GM19351 (cell line): Measurements from ENCODE around the gene PRR3.
"Not testable (repeated sequence)": the region's sequence is repeated elsewhere in the genome, so short reads cannot be mapped to it uniquely, and the experiment has no call there.

ENCODE experiments used
- ATAC-seq: cut with Tn5 transposase; IDR thresholded peaks from one replicate; pipeline ENCODE4 v1.9.1; 2021; ENCODE audit warnings: mild to moderate bottlenecking, moderate library complexity; ENCODE audit not compliant: unreplicated experiment

Gene PRR3

DNA sequence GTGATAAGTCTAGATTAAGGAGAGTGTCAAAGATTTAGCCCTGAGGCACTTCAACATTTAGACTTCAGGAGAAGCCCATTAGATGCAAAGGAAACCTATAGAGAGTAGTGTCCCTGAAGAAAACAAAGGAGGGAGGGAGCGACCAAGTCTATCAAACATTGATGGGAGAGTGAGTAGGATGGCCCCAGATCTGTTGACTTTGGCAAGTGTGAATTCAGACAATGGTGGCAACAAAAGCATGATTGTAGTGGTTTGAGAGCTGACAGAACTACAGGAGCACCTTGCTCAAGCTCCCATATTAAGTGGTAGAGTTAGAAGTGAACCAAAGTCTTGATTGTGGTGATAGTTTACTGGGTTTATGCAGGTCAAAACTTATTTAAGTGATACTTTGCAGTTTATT is 13.2 kb downstream of the PRR3 start:
- ATAC-seq: no peak

- ATAC-seq: peak; percentile 11
Observed at GRCh38 chr6:30570740-30571074, 13.6 kb downstream of the PRR3 start.

DNA sequence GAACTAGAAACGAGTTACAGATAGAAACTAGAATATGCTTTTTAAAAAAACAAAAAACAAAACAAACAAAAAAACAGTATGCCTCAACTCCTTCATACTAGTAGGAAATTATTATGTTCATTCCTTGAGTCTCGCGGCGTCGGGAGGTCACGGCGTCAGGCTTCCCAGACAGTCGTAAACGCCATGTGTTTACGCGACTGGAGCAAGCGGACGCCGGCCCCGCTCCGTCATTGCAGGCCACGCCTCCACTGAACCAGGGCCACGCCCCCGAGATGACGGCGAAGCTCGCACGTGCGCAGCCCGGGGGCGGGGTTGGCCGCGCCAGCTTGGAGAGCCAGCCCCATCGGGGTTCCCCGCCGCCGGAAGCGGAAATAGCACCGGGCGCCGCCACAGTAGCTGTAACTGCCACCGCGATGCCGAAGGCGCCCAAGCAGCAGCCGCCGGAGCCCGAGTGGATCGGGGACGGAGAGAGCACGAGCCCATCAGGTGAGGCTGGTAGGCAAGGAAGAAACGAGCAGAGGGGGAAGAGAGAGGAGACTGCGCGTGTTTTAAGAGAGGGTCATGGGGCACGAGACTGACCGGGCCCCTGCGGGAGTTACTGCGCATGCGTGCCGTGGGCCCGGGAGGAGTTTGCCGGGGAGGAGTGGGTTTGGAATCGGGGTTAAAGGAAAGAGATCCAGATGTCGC is 14.1 kb downstream of the PRR3 start, which contains the start of gene ABCF1:
TSS of gene ABCF1 (plus strand) at position 368 of the 687 bp plus-strand sequence. CDS start at position 414, 46 bp downstream.
- ATAC-seq: peak; percentile 92

GRCh38 chr6:30571762-30572082 is 14.6 kb downstream of the PRR3 start:
- no peak for ATAC-seq

DNA sequence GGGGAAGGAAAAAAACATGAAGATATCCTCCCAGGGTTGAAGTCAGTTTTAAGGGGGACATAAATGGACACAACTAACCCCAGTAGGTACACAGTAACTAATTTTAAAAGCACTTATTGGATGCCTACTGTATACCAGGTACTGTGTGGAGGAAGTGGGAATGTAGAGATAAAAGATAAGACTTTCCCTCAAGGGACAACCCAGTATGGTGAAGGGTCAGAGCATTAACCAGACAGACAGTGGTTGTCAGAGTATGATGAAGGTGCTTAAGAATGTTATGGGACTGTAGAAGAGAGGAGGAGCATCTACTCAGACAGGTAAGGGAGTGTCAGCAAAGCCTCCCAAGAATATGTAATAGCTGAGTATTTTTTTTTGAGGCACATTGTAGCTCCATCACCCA is 15.1 kb downstream of the PRR3 start:
- no peak for ATAC-seq

GRCh38 chr6:30573113-30573512 is 16.0 kb downstream of the PRR3 start:
- no peak for ATAC-seq

GRCh38 chr6:30578051-30578450 is 21.0 kb downstream of the PRR3 start:
- no peak for ATAC-seq

DNA sequence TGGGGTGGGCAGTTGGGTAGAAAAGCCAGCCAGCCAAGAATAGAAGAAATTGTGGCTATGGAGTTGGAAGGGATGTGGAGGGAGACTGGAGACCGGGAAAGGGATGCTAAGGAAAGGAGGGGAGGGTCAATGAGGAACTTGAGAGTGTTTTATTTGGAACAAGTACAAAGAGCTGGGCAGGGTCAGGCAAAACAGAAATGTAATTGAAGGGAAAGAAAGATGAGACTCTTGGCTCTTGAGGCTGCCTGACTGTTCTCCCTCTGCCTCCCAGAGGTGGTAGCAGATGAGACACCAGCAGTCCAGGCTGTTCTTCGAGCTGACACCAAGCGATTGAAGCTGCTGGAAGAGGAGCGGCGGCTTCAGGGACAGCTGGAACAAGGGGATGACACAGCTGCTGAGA is 26.8 kb downstream of the PRR3 start:
- ATAC-seq: no peak

DNA sequence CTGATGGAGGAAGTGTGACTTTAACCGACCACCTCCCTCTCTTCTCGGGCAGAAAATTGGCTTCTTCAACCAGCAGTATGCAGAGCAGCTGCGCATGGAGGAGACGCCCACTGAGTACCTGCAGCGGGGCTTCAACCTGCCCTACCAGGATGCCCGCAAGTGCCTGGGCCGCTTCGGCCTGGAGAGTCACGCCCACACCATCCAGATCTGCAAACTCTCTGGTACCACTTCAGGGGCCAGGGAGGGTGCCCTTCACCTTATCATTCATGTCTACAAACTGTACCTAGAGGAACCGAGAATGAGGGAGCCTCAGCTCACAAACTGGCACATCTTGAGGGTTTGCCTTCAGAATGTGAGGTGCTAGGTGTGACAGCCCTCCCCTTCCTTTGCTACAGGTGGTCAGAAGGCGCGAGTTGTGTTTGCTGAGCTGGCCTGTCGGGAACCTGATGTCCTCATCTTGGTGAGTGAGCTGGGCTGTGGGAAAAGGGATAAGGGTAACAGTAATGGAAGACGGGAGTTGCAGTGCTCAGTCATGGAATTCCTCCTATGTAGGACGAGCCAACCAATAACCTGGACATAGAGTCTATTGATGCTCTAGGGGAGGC is 32.8 kb downstream of the PRR3 start:
- ATAC-seq: no peak

- ATAC-seq: no peak
Observed at GRCh38 chr6:30590509-30590908, 33.4 kb downstream of the PRR3 start.

- no peak for ATAC-seq
Observed at GRCh38 chr6:30591008-30591407, 33.9 kb downstream of the PRR3 start.

DNA sequence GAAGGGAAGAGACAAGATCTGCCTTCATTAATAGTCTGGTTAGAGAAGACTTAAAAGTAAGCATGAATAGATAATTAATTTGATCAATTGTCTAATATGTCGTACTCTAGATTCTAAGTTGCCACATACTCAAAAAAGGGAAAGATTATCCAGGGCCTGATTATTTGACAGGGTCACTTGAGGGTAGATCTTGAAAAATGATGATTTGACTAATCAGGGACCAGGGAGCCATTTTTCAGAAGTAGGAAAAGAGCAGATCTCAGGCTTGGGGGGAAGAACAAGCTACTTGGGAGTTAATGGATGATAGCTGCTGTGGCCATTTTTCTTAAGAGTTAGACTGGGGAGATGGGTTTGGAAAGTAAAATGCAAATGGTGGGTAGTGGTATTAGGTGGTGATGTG is 35.2 kb downstream of the PRR3 start:
- no peak for ATAC-seq

DNA sequence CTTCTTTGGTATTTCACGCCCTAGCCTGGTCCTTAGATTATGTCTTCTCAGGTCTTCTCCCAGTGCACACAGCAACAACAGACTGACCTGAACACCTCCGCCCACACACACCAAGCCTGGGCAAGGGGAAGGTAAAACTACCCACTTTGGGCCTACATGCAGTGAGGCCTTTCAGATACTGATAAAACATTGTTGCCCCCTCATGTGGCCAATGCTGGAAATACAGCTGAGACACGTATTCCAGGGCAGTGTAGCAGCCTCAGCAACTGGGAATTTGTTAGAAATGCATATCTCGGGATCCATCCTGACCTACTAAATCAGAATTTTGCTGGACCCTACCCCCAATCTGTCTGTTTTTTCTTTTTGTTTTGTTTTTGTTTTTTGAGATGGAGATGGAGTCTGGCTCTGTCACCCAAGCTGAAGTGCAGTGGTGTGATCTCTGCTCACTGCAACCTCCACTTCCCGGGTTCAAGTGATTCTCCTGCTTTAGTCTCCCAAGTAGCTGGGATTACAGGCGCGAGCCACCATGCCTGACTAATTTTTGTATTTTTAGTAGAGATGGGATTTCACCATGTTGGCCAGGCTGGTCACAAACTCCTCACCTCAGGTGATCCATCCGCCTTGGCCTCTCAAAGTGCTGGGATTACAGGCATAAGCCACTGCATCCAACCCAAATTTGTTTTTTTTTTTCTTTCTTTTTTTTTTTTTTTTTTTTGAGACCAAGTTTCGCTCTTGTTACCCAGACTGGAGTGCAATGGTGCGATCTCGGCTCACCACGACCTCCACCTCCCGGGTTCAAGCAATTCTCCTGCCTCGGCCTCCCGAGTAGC is 40.4 kb downstream of the PRR3 start:
- not testable (repeated sequence) for ATAC-seq

- no peak for ATAC-seq
Observed at GRCh38 chr6:30598912-30599624, 42.0 kb downstream of the PRR3 start.

DNA sequence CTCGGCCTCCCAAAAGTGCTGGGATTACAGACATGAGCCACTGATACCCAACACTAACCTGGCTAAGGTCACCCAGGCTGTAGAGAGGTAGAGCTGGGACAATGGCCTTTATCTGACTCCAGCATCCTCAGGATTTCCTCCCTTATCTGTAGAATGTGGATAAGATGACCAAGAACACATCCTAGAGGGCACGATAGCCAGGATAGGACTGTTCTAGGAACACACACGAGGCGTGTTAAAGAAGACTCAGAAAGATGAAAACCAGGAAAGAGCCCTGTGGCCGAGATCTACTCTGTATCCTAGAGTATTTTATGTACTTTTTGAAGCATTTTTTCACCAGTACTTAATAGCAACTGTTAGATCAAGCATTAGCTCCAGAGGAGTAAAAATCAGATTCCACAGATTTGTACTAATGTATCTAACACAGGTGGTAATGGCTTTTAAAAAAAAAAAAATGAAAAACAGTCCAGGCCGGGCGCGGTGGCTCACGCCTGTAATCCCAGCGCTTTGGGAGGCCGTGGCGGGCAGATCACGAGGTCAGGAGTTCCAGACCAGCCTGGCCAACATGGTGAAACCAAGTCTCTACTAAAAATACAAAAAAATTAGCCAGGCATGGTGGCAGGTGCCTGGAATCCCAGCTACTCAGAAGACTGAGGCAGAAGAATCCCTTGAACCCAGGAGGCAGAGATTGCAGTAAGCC is 42.7 kb downstream of the PRR3 start:
- ATAC-seq: no peak

GRCh38 chr6:30600451-30600961 is 43.4 kb downstream of the PRR3 start:
- no peak for ATAC-seq

- ATAC-seq: no peak
Observed at GRCh38 chr6:30601436-30601814, 44.3 kb downstream of the PRR3 start.

DNA sequence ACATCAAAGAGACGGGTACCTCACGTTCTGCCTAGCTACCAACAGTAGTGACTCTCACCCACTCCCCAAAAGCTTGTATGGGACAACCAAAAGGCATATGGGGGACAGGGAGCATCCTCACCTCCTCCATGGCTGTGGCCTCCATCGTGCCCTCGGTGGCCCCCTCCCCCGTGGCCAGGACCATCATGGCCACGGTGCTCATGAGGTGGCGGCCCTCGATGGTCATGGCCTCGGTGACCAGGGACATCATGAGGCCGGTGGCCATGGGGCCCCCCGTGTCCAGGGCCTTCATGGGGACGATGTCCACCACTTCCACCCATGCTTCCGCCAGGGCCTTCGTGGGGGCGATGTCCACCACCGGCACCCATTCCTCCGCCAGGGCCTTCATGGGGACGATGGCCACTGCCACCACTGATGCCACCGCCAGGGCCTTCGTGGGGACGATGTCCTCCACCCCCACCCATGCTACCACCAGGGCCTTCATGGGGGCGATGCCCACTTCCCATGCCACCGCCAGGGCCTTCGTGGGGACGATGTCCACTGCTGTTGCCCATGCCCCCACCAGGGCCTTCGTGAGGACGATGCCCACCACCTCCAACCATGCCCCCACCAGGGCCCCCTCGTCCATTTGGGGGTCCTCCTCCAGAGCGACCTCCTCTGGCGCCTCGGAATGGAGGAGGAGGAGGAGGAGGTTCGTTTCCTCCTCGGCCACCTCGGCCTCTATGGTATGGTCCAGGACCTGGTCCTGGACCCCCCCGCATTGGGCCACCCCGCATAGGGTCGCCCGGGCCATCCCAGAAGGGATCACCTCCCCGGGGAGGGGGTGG is 44.9 kb downstream of the PRR3 start:
- no peak for ATAC-seq

GRCh38 chr6:30603961-30604360 is 46.9 kb downstream of the PRR3 start:
- no peak for ATAC-seq

DNA sequence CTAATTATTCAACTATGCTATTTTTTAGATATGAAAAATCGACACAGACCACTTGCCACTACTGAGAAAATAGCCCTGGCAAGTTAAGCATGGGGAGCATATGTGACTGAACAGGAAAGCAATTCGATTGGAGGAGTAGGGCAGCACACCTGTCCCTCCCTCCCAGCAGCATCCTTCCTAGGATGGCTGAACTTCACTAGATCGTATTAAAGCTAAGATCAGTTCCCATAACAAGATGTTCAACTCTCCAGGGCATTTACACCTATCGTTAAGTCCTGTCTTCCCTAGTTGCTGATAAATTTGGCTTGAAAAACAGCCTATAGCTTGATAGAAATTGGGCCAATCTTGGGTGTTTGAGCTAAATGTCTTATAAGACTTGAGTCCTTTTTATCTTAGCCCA is 53.0 kb downstream of the PRR3 start:
- ATAC-seq: no peak
